Hematopoietic multipotent progenitor cell treated with erythropoietin and hydrocortisone succinate and interleukin-3 and kit ligand, for 17 days (in vitro differentiated cells): ENCODE measurements around the gene HPCAL4.

ENCODE experiments used
- DNase-seq: peaks from one replicate; pipeline ENCODE4 v3.0.0-alpha.2; 2015; ENCODE audit warnings: low spot score

HPCAL4 gene

DNA sequence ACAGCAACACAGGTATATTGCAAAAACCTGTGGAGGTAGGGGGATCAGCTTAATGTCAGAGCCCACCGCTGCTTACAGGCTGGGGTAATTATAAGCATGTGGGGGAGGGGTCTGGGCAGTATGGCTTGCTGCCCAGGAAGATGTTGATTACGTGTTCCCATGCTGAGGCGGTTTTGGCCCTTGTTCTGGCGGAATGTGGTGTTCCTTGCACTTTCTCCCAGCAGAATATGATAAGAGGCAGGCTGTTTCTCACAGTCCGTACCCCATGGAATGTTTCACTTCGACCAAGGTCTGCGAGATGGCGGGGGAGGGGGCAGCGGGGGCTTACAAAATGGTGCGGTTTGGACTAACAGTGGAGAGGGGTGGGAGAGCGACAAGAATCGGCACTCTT, 9.8 kb upstream of the HPCAL4 start:
- no peak for DNase-seq

DNA sequence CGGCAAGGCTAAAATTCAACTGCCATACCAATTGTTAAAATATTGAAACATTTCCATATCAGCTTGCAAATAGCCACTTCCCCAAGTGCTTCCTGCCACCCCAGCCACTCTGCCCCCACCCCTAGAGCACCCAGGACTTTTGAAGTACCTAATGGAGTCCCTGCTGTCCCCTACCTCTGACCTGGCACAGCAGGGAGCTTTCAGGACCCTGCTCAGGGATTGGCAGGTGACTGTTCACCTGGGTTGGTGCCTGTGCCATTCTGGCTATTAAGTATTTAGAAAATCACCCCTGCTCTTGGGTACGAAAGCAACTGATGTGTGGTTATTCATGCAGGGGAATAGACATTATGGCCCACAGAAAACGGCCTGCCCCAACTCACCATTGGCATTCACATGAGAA, 9.1 kb upstream of the HPCAL4 start:
- DNase-seq: no peak

- DNase-seq: no peak
These were observed 8.2 kb upstream of the HPCAL4 start for GRCh38 chr1:39699419-39699818.

GRCh38 chr1:39698568-39698967, 7.3 kb upstream of the HPCAL4 start:
- no peak for DNase-seq

GRCh38 chr1:39696448-39696847, 5.2 kb upstream of the HPCAL4 start:
- DNase-seq: no peak

DNA sequence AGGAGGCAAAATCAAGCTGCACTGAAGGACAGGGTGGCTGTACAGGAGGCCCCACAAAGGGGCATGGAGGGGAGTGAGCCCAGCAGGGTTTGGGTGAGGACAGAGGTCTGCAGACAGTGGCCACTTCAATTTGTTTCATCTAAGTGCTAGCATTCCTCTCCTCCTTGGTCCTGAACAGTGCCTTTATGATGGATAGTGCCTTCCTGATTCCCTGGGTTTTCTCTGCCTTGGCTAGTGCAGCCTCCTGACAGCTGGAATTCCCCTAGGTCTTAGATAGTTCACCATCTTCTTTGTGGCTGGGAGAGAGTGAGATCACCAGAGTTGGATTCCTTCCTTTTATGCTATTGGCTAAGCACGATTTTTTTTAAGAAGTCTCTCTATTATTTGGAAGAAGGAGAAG, 3.8 kb upstream of the HPCAL4 start:
- no peak for DNase-seq

- DNase-seq: no peak
These were observed 2.8 kb upstream of the HPCAL4 start for GRCh38 chr1:39694026-39694425.

DNA sequence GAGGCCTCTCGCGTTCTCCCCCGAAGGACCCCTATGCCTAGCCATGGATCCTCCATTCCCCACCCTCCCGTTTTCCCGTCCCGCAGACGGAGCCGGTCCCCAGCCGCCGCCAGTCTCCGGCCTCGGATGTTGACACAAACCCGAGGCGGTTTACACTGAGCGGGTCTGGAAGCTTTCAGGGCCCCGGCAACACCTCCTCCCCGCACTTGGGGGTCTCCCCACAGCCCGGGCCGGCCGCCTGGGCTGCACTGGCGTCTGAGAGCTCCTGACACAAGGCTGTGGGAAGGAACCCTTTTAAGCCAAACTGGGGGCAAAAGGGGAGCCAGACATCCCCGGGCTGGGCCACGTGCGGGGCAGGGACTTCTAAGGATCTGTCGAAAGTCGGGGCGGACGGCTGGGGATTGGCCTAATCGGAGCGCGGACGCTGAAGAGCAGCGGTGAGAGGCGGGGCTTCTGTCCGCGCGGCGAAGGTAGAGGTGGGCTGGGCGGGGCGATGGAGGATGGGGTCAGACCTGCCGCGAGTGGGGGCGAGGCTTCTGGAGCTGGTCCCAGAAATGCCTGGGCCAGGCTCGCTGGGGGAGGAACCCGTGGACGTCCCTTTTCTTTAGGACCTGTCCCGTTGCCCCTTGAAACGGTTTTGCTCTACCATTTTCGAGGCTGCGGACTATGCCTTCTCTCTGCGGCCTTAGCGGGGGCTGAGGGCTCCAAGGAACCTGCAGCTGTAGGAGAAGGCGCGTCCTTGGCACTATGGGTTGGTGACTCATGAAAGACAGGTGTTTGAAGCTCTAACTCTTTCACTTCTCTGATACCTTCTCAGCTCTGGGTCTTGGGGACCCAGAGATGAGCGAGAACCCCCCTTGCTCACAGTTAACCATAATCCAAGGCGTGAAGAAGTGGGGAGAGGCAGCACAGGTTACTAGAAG, 1.2 kb upstream of the HPCAL4 start:
- no peak for DNase-seq

GRCh38 chr1:39690794-39691382, 345 bp downstream of the HPCAL4 start:
- DNase-seq: no peak

DNA sequence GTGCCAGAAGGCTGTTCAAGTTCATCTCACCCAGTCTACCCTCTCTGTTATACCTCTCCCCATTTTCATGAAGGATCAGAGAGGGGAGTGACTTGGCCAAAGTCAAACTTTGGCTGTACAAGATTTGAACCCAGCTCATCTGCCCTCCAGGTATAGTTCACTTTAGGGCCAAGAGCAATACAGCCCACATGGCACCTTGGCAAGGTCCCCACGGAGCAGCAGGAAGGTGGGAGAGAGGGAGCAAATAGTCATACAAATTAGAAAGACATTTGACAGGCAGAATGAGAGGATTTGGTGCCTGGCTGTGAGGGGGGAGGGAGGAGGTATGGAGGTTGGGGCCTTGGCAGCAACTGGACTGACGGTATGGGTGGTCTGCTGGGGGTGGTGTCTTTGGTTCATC, 1.0 kb downstream of the HPCAL4 start:
- no peak for DNase-seq

DNA sequence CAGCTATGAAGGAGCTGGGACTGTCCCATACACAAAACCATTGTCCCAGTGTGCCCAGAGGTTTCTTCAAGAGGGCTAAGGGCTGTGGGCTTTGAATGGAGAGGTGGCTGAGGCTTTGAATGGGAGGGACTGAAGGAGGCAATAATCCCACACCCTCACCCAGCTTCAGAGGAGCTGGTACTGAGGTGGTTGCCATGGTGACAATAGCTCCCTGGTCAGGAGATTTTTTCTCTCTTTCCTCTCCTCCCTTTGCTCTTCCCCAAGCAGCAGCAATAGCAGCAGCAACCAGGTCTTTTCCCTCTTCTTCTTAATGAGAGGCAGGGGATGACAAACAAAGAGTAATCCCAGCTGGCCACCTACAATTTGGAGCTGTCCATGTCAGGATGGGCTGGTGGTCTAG, 1.6 kb downstream of the HPCAL4 start:
- DNase-seq: no peak

DNA sequence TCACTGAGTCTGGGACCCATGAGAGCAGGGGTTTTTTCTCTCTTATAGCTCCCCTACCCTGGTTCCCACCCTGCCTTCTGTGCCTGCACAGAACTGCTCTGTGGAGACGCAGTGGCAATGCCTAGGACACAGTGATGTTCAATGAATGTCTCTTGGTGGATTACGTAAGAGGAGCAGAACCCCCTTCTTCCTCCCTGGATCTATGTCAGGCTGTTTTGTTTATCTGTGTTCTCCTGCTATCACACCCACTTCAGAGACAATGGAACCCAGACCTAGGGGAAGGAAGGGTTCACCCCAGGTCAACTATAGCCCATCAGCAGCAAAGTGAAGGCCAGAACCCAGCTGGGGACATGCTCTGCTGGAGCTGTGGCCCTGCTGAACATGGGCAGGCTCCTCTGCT, 2.0 kb downstream of the HPCAL4 start:
- DNase-seq: no peak

DNA sequence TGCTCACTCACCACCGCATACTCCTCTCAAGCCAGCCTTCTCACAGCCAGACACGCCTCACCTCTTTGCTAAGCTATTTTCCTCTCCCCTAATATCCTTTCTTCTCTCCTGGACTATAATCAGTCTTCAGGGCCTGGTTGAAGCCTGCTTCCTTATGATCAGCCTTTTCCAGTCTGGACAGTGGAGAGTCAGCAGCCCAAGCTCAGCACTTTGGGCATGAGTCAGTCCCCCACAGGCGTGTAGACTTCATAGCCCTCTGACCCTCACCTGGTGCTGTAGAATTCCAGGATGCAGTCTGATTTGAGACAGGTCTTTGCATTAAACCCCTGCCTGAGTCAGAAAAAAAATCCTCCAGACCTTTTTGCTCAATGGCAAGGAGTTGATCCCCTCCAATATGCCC, 2.5 kb downstream of the HPCAL4 start:
- no peak for DNase-seq

DNA sequence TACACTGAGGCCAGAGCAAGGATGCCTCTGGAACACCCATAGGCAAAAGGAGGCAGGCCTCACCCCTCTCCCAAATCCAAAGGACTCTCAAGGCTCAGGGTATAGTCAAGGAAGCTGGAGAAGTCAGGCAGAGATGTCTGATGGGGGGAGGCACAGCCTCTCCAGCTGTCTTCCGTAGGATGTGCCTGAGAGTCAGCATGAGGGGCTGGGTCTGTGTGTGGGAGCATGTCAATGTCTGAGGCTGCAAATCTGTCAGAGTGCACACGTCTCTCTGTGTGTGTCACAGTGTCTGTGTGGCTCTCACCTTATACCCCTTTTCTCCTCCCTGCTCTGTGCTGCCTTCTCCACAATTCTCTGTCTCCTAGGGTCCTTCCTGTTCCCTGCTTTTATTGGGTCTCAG, 4.0 kb downstream of the HPCAL4 start:
- no peak for DNase-seq

GRCh38 chr1:39685071-39685470, 6.2 kb downstream of the HPCAL4 start:
- DNase-seq: no peak

- no peak for DNase-seq
These were observed 6.9 kb downstream of the HPCAL4 start for GRCh38 chr1:39684313-39684664.

DNA sequence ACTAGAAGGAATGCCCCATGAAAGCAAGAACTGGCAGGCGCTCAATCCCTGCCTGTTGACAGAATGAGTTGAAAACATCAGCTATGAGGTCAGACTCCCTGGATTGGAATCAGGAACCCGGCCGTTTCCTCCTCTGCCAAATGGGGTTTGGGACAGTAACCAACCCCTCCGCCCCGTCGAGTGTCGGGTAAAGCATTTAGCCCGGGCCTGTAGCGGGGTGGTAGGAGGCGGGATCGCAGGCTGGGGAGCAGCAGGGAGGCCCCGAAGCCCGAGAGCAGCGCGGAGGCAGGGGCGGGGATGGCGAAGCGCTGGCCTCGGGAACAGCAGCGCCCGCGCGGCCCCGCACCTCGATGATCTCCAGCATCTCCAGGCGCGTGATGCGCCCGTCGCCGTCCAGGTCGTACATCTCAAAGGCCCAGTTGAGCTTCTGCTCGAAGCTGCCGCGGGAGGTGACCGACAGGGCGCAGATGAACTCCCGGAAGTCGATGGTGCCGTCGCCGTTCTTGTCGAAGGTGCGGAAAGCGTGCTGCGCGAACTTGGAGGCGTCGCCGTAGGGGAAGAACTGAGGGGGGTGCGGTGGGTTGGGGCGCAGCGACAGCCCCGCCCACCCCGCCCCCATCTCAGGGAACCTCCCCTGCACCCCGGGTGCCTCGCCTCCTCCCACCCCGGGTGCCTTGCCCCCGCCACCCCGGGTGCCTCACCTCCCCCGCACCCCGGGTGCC, 7.5 kb downstream of the HPCAL4 start:
- no peak for DNase-seq

- DNase-seq: no peak
These were observed 9.2 kb downstream of the HPCAL4 start for GRCh38 chr1:39681999-39682398.

DNA sequence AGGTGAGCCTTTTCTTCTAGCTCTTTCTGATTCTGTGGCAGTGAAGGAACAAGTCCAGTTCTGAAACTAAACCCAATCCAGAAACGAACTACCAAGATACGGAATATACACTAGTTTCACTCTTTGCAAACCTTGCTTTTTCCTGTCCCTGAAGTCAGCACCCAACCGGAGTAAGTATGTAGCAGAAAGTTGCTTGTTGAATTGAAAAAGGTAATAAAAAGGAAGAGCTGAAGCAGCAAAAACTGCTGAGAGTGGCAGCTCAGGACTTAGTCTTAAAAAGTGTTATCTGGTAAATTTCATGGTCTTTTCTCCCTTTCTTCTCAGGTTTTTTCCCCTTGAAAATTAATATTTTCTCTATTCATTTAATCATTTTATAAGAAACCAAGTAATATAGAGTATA, 9.9 kb downstream of the HPCAL4 start:
- DNase-seq: no peak

DNA sequence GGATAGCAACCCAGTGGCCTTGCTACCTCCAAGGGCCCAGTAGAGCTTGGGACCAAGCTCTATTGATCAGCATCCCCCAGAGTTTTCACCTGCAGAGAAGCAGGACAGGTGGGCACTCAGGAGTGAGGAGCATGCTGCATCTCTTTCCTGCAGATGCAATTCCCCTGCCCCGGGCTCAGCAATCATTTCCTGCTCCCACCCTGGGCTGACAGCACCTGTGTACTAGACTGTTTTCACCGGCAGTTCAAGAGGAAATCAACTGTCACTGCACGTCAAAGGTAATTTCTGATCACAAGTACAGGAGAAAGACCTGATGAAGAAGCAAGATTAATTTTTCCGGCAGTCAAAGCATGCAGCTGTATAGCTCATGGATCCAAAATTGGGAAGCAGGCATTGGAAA, 10.5 kb downstream of the HPCAL4 start:
- DNase-seq: no peak

DNA sequence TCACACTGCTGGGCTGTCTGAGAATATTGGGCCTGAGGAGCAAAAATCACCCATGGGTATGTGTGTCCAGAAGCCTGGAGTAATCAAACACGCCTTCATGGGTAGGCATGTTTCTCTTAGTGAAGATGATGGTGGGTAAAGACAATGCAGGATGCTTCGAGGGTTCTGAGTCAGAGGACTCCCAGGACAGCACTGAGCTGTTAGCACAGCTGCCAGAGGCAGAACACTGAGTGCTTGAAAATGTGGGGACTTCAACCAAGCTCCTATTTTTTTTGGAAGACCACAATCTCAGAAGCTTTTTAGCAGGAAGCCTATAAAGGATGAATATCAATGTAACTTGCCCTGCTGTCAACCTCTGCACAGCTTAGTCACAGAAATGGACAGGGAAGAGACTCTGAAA, 11.4 kb downstream of the HPCAL4 start:
- no peak for DNase-seq

DNA sequence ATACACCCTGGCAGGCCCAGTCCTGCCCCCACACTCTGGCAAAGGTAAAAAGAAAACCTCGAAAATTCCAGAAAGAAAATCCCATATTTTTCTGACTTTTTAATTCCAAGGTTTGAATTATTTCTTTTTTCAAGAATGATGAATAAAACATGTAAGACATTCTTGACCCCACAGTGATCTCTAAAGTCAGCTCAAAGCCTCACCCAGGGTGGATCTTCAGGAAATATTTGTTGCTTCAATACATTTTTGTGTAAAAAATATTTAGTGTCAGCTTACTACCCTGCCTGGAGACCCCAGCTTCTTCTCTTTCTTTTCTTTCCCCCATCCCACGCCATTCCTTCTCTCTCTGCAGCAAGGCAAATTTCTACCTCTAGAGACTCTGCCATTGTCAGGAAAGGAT, 12.3 kb downstream of the HPCAL4 start:
- no peak for DNase-seq

DNA sequence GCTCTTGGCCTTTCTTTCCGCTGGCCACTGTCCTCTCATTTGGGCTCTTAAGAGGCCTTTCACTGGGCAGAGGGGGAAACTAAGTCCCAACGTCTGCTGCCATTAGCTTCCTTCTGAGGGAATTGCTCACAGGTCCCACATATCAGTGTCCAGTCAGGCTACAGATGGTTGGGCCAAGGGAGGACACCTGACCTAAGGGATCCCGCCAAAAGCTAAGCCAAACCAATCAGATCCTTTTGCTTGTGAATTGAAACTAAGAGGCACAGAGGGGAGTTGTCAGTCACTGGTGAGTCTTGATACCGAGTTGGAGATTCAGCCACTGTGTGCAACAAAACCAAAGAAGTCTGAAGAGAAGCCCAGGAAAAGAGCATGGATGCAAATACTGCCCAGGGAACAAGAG, 13.6 kb downstream of the HPCAL4 start:
- DNase-seq: no peak
